ENCODE data around the gene DGKE. TPM values are rescaled to one million over a fixed set of nuclear protein-coding genes. Genes with fewer than 3 reads are reported as not detected.

DGKE gene
- polyA plus RNA-seq, 1 donor from 2014 or later = 16.6 TPM

- Histone ChIP-seq H3K27ac (ENCODE audit: low read length) (no peak overlapping the region), H3K36me3 (ENCODE audit: insufficient read depth, low read length) (no peaks in the 10 kb centered on the region), H3K79me2 (replicated peaks; ENCODE audit: insufficient read depth, low read length) (no peaks in the 10 kb centered on the region), H2AFZ (ENCODE audit: low read depth, low read length) (no peak overlapping the region), H3K9ac (ENCODE audit: low read length) (no peak overlapping the region), H3K9me3 (ENCODE audit: low read length) (no peaks in the 10 kb centered on the region), H3F3A (ENCODE audit: insufficient read depth, low read length, poor library complexity, severe bottlenecking) (no peaks in the 10 kb centered on the region), H3K27me3 (ENCODE audit: insufficient read depth, low read depth, low read length) (no peaks in the 10 kb centered on the region), H3K9me2 (ENCODE audit: insufficient read depth, low read length) (no peaks in the 10 kb centered on the region), H3K4me2 (ENCODE audit: low read length) (no peak overlapping the region), H4K20me1 (ENCODE audit: insufficient read depth) (no peaks in the 10 kb centered on the region), H3K4me3 (ENCODE audit: low read length) (no peak overlapping the region)
- no peak for TF ChIP-seq TAF1 (IDR thresholded peaks at IDR 0.05; ENCODE audit: low read depth)
- TF ChIP-seq REST (IDR thresholded peaks at IDR 0.05; ENCODE audit: borderline replicate concordance) = no peak
- TF ChIP-seq, protein P1, sequence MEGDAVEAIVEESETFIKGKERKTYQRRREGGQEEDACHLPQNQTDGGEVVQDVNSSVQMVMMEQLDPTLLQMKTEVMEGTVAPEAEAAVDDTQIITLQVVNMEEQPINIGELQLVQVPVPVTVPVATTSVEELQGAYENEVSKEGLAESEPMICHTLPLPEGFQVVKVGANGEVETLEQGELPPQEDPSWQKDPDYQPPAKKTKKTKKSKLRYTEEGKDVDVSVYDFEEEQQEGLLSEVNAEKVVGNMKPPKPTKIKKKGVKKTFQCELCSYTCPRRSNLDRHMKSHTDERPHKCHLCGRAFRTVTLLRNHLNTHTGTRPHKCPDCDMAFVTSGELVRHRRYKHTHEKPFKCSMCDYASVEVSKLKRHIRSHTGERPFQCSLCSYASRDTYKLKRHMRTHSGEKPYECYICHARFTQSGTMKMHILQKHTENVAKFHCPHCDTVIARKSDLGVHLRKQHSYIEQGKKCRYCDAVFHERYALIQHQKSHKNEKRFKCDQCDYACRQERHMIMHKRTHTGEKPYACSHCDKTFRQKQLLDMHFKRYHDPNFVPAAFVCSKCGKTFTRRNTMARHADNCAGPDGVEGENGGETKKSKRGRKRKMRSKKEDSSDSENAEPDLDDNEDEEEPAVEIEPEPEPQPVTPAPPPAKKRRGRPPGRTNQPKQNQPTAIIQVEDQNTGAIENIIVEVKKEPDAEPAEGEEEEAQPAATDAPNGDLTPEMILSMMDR (IDR thresholded peaks at IDR 0.05; ENCODE audit: poor library complexity, severe bottlenecking) = no peak
- no peak for TF ChIP-seq SMC3 (conservative IDR thresholded peaks at IDR 0.05; ENCODE audit: poor library complexity)
- TF ChIP-seq RAD21 (conservative IDR thresholded peaks at IDR 0.05) = no peak
- no peak for TF ChIP-seq MXI1 (conservative IDR thresholded peaks at IDR 0.05; ENCODE audit: poor library complexity, severe bottlenecking)
Measured at GRCh38 chr17:56861899-56862298, 27.9 kb downstream of the DGKE start.

DNA sequence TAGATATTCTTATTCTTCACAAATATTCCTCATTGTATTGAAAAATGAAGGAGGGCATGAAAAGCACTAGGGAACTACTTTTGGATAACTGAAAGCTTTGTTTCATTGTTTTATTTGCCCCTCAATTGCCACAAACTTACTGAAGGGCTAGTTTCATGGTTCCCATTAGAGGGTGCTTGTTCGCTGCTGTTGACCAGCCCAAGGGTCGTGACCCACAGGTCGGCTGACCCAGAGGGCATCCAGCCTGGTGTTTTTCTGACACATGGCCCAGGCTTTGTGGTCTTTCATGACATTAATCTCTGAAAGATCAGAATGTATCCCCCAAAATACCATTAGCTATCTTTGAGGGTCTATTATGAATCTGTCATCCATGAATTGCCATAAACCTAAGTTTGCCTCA, 30.0 kb downstream of the DGKE start:
- Histone ChIP-seq H3K27me3 (ENCODE audit: insufficient read depth, low read depth, low read length) (no peaks in the 10 kb centered on the region), H3K27ac (ENCODE audit: low read length) (no peak overlapping the region), H3K36me3 (ENCODE audit: insufficient read depth, low read length) (no peaks in the 10 kb centered on the region), H3F3A (ENCODE audit: insufficient read depth, low read length, poor library complexity, severe bottlenecking) (no peaks in the 10 kb centered on the region), H2AFZ (ENCODE audit: low read depth, low read length) (no peak overlapping the region), H3K9me2 (ENCODE audit: insufficient read depth, low read length) (no peaks in the 10 kb centered on the region), H3K79me2 (replicated peaks; ENCODE audit: insufficient read depth, low read length) (no peaks in the 10 kb centered on the region), H4K20me1 (ENCODE audit: insufficient read depth) (no peaks in the 10 kb centered on the region), H3K4me2 (ENCODE audit: low read length) (no peak overlapping the region), H3K9ac (ENCODE audit: low read length) (no peak overlapping the region), H3K4me3 (ENCODE audit: low read length) (no peak overlapping the region), H3K9me3 (ENCODE audit: low read length) (no peaks in the 10 kb centered on the region)
- TF ChIP-seq REST (IDR thresholded peaks at IDR 0.05; ENCODE audit: borderline replicate concordance) = no peak
- TF ChIP-seq, protein P1 (IDR thresholded peaks at IDR 0.05; ENCODE audit: poor library complexity, severe bottlenecking) = no peak
- TF ChIP-seq EZH2 (IDR thresholded peaks at IDR 0.05; ENCODE audit: borderline replicate concordance, insufficient read depth, low read length, poor library complexity, severe bottlenecking) = no peak
- TF ChIP-seq TAF1 (IDR thresholded peaks at IDR 0.05; ENCODE audit: low read depth) = no peak
- TF ChIP-seq EP300 (conservative IDR thresholded peaks at IDR 0.05; ENCODE audit: poor library complexity, severe bottlenecking) = no peak
- TF ChIP-seq RAD21 (conservative IDR thresholded peaks at IDR 0.05) = no peak
- TF ChIP-seq MXI1 (conservative IDR thresholded peaks at IDR 0.05; ENCODE audit: poor library complexity, severe bottlenecking) = no peak
- TF ChIP-seq POLR2AphosphoS5 (IDR thresholded peaks at IDR 0.05) = no peak
- no peak for TF ChIP-seq SMC3 (conservative IDR thresholded peaks at IDR 0.05; ENCODE audit: poor library complexity)

Measured in neural cell (in vitro differentiated cells).